ENCODE results near the gene MOB3C.

The MOB3C gene

DNA sequence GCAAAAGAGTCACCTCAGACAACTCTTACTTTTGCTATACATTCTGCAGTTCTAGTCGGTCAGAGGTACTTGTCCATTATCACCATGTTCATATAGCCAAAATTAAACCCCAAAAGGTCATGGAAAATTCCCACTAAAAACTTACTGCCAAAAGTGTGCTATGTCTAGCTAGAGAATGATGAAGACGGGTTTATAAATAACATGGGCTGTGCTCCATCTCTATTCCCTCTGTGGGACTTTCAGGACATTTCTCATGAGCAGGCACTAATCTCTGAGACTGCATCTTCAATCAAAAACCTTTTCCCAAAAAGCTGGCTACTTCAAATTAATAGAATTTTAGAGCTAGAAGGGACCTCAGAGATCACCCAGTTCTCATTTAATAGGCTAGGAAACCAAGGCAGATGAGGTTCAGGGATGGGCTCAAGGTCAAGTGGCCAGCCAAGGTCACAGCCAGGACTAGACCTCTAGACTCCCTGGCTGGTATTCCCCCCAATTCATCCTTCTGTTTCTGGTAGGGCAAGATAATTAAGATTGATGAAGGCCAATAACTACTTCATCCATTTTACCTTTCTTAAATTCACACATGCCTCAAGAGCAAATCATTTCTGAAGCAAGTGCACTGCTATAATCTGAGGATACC is 21.0 kb upstream of the MOB3C start:
- DNase-seq, result no peak

DNA sequence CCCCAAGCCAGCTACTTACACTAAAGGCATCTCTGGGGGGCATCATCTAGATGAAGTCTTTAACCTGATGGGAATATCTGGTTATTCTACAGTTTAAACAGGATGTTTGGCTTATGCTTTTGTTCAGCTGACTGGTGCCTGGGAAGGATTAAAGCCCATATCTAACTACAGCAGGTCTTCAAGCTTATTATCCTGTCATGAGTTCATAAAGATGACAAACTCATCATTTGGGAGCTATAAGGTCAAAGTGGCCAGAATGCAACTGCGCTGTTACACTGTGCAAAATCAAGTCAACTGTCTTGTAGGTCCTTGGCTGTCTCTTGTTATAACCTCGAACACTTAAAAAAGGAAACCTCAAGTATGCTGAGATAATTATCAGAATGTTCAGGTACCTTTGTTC is 18.6 kb upstream of the MOB3C start:
- no peak for DNase-seq

DNA sequence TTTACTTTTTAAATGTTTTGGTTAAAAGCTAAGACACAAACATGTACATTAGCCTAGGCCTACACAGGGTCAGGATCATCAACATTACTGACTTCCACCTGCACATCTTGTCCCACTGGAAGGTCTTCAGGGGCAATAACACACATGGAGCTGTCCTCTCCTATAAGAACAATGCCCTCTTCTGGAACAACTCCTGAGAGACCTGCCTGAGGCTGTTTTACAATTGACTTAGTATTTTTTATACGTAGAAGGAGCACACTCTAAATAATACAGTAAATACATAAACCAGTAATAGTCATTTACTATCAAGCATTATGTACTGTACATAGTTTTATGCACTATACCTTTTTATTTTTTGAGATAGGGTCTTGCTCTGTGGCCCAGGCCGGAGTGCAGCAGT is 14.1 kb upstream of the MOB3C start:
- DNase-seq, result no peak

DNA sequence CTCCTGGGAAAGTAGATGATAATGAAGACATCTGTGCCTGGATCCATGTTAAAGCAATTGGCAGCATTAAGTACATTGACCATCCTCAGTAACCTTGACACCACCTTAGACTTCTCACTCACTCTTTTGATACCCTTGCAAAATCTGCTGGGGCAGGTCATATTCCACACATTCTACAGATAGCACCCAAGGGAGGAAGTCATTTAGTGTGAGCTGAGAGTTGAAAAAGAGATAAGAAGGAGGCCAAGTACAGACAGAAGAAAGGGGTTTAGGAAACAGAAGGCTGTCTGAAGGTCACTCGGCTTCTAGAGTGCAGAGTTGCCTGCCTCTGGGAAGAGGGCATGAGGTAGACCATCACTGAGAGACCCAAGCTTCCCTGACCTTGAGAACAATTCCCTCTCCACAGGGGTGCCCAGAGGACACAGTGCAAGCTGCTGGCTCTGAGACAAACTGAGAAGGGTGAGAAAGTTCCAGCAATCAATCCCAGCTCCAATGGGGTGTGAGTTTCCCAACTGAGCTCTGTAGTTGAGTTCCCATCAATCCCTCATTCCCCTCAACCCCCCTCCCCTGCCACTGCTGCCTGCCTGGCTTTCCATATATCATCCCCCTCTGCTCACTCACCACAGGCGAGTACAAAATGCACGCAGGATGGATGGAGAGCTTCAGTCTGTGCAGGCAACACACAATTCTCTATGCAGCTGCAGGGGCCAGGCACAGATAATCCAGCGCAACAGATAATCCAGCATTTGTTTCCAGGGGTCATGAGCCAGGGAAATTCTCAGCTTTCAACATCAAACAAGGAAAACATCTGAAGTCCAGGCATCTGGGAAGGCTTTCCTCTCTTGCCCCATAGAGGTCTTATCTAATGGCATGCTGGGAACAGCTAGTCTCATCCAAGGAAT is 7.4 kb upstream of the MOB3C start:
- no peak for DNase-seq

DNA sequence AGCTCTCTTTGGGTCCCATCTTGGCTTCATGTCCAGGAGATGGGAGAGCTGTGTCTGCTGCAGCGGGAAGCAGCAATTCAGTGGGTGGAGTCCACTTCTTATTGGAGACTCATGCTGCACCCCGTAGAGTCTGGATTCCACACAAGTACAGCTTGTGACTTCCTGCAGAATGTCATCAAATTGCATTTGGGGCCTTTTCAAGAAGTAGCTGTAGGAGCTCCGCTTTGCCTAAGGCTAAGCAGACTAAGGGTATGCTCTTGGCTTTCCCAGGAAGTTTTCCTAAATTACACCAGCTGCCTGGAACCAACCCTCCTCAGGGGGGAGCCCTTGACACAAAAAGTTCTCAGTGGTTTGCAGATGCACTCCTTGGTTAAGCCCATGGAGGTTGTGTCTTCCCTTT is 5.7 kb upstream of the MOB3C start:
- no peak for DNase-seq

DNA sequence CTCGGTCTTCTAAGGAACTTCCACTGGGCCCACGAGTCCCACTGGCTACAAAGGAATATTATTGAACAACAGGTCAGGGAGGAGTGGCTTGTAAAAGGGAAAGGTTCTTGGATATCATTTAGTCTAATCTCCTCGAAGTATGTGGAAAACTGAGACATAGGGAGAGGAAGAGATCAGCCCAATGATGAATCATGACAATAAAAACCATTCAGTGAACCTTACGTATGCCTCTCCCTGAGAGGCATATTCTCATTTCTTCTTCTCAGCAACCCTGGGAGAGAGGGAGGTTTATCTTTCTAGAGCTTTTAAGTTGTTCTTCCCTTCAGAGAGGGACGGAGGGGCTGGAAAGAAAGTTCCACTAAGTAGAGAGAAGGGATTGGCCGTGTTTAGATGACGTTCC is 5.3 kb upstream of the MOB3C start:
- DNase-seq, result no peak

DNA sequence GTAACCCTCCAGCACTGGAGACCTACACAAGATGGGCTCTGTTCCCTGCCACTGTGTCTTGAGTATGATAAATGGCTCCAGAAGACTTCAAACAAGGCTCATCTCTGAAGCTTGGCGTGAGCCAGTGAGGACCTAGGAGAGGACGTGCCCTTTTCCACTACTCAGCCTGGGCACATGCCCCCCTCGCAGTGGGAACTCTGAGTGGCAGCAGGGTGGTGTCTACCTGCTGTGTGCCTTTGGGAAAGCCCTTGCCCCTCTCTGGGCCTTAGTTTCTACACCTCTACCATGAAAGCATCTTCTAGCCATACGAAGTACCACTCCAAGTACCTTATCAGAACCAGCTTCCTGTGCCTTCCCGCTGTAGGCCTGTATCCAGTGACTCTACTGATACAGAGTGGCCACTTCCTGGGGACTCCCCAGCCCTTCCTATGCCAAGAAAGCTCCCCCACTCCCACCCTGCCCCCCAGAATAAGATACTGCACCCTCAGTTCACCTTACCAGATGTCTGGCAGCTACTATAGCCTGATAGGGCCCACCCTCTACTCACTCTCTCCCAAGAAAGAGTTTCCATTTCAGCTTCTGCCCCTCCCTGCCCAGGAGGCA is 3.1 kb upstream of the MOB3C start:
- no peak for DNase-seq

DNA sequence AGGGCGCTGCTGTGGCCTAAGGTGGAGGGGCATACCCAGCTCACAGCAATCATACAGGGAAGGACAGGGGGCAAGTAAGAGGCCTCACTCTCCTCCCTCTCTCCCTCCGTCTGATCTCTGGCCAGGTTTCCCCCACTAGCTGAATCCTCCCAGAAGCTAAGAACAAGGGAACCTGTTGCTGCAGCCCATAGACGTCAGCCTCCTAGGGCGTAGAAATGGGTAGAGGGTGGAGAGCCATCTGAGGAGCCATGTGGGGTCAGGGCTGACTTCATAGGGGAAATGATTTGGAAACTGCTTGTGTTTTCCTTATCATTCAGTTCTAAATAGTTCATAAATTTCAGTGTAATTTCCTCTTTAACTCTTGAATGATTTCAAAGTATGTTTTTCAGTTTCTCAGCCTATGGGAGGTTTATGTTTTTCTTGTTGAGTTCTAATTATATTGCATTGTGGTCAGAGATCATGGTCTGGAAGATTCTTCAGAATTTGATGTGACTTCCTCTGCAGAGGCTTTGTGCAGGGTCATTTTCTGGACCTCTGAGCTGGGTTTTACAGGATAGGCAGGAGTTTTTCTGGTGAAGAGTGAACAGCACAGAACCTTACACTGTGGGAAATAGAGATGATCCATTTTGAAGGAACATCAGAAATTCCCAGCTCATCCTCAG is 2.3 kb upstream of the MOB3C start:
- DNase-seq, result no peak

DNA sequence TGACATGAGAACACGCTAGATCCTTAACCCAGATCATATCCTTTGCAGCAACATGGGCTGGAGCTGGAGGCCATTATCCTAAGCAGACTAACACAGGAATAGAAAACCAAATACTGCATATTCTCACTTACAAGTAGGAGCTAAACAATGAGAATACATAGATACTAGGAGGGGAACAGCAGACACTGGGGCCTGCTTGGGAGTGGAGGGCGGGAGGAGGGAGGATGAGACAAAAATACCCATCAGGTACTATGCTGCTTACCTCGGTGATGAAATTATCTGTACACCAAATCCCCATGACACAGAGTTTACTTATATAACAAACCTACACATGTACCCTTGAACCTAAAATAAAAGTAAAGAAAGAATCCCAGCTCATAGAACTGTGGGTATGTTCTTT is 1.2 kb upstream of the MOB3C start:
- no peak for DNase-seq

DNA sequence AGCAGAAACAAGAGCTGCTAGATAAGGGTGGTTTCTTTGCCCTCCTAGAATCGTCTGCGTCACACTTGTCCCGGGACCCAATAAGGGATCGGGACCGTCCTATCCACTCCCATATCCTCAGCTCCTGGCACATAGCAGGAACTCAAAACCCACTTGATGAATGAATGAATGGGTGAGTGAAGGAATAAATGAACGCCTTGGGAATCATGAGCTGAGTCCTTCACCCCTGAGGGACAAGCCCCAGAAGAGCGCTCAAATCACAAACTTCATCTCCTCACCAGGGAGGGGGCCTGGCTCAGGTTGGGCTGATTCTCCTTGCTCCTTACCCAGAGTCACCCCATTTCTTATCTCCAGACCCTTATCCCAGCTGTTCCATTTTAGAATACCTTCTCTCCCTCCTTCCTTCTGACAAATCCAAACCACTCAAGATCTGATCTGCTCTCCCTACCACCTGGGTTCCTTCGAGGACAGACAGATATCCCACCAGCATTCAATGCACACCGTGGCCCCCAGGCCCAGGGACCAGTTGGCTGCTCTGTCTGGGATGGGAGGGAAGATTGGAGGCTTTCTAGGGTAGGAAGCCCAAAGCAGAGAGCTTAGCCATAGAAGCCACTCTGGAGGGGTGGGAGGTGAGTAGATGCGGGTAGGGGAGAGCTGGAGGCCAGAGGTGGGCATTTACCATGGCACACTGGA is 643 bp upstream of the MOB3C start:
- no peak for DNase-seq

DNA sequence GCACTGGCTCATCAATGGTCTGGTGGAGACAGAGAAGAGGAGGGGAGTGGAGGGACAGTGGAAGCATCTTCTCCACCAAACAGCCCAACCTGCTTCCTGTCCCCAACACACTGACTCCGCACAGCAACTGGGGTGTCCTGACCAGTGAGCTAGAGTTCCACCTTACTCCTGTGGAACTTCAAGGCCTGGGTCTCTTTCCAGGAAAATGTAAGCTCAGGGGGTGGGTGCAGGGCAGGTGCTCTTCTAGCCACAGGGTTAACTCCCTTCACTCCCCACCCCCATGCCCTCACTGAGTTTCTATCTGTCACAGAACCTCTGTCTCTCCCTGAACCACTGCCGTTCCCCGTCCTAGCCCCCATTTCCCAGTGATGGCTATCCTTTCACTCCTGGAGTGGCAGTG is 876 bp downstream of the MOB3C start:
- DNase-seq, result no peak

DNA sequence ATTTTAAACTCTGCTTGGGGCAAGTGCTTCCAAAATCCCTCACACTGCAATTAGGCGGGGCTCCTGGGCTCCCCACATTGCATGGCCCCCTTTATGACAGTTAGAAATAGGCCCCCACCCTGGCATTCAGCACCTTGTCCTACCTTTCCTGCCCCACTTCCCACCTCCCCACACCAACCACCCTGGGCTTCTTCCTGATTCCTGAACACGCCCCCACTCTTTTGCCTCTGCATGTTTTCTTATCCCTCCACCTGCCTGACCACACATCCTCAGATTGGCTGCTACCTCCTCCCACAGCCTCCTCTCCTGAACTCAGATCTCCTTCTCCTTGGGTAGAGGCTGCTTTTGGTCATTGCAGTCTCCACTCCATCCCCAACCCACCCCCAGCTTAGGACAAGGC is 1.5 kb downstream of the MOB3C start:
- DNase-seq, result no peak

DNA sequence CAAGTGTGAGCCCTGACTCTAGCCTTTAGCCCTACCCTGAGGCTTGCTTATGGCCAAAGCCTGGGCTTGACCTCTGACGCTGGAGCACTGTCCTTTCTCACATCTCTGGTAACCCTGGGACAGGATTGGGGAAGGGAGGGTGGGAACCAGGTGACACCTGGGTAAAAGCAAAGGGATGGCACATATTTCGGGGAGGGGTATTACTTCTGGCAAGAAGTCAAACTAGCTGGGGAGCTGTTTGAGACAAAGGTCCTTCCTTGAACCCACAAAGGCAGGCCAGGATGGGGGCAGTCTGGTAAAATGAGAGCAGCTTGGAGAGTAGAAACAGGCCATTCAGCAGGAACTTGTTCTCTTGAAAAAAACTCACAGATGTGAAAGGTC is 2.0 kb downstream of the MOB3C start:
- DNase-seq, result no peak

DNA sequence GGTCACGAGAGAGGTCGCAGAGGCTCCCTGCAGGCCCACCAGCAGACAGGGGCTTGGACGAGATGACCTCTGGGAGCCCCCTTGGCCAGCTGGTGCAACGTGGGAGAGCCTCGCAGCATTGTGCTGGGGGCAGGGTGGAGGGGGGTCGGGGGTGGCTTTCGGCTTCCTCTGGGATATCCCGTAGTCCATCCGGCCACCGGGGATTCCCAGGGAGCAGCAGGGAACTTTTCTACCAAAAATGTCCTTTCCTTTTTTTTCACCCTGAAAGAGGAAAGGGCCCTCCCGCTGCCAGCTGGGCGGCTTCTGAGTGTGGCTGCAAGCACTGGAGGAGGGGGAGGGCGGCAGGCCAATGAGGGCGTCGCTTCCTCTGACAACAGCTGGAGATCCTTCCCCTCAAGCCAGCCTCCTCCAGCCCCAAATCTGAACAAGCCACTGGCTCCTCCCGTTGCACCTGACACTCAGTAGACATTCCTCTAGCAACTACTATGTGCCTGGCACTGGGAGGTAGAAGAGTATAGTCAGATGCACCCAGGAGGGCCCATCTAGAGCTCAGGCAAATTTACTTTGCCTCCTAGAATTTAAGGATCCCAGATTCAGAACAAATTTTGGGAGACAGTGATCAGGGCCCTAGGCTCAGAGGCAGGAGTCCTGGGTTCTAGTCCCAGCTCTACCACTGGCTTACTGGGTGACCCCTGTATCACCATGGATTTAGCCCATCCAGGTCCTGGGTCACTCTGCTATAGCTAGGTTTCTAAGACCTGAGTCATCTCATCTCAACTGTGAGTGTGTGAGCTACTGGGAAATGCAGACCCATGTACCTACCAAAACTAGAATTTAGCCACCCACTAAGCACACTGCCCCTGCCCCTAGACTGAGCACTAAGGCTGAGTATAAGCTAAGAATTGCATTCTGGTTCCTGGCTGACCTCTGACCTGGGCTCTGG is 2.7 kb downstream of the MOB3C start:
- DNase-seq, result peak; percentile 43 to 45

DNA sequence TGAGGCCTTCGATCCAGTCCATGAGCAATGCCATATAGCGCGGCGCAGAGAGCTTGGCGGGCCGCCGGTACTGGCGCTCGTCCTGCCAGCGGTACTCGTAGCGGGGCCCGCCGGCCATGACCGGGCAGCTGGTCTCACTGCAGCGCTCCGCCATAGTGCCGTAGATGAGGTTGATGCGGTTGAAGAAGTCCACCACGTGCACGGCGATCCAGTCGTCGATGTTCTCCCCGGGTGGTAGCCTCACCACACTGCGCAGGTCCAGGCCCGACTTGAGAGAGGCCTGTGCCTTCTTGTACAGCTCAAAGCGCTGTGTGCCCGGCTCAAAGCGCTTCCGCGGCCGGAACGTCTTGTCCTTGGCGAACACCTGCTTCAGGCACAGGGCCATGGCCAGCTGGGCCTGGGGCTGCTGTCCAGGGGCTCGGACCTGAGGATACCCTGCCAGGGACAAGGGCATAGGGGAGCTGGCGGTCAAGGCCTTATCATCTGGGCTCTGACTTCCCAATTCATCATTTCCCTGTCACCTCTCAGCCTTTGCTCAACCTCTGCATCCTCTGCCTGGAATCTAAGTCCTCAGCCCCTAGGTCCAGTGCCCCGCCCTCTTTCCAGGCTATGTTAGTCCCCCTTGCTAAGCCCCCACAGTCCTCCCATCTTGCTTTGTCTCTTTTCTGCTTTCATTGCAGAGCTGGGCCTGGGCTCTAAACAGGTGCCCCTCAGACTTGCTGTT is 3.5 kb downstream of the MOB3C start:
- DNase-seq, result no peak

DNA sequence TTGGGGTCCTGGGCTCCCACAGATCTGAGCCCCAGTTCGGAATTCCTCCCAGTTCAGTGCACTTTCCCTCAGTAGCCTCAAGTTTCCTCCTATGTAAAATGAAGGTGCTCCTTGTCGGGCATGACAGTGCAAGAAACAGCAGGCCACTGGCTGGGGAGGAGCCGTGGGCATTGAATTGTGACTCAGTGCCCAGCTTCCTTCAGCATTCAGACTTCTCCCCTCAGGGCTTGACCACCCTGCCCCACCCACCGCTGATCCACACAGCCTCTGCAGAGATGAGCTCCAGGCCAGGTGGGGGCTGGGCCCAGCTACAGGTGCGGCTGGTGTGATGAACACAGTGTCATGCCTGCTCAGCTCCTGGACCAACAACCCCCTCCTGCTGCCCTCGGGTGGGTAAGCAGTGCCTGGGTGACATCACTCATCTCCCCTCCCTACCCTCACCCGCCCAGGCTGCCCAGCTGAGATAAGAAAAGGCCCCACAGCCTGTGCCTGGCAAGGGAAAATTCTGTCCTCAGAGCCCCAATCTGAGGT is 4.9 kb downstream of the MOB3C start:
- no peak for DNase-seq

DNA sequence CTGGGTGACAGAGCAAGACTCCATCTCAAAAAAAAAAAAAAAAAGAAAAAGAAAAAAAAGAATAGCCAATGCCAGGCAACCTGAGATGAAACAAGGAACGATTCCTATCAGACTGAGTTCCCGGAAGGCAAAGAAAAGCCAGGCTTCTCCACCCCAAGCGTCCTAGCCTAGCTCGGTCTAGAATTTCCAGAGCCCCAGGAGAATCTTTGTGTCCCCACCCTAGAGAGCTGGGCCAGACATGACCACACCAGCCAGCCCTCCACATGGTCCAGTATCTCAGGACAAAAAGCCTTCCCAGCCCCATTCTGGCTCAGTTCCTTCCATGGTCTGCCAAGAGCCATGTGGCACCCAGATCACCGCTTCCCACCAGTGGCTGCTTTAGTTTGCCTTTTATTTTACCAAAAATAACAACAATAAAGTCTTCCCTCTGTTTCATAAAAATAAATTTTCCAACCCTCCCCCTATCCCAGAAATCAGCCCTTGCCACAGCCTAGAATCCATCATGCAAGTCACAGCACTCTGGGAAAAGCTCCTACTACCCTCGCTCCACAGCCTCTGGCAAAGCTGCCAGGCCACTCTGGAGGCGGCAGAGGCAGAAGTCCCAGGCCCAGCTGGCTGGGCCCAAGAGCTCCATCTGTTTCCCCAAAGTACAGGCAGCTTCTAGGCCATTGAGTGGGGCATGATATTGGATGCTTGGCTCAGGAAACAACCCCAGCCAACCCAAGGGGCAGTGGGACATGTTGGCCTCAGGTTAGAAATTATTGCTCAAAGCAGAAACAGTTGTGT is 9.1 kb downstream of the MOB3C start:
- no peak for DNase-seq

DNA sequence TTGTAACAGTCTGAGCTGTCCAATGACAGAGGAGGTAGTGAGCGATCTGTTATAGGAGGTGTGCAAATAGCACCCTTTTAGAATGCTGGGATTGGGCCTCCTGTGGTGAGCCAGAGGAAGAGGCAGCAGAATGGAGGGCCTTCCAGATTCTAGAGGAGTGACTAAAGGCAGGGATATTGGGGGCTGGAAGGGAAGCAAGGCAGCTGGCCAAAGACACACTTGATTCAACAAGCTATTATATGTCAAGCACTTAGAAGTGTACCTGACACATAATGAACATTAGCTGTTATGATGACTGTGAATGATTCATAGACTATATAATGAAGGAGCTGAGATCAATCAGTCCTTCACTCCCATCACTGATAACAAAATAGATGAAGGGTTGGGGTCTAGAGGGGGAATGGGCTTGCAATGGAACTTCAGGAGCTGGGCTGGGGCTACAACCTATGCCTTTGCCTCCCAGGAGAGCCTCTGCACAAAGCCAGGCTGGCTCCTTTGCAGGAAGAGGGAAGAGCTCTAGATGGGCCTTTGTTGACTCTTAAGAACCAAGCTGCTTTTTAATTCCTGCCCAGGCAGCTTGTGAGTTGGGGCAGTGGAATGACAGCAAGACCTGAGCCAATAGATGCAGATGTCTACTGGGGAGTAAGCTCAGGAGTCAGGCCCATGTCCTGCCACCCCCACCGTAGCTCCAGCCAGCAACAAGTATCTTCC is 10.2 kb downstream of the MOB3C start:
- DNase-seq, result no peak

DNA sequence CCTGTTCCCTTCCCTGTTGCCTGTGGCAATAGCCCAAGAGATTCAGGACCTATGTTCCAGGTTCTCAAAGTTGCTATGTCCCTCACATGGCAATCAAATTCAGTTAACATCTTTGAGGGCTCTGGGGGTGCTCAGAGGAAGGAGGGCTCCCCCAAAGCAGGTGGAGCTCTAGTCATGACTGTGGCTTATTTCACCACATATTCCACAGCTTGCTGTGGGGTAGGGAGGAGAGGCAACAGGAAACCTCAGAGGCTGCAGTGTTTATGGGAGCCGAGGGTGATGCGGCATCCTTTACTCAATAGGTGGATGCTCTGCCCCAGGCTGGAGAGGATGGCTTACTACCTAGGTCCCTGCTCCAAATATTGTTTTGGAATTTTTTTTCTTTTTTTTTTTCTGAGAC is 11.4 kb downstream of the MOB3C start:
- no peak for DNase-seq
